Breast epithelium (tissue), 4 donors: ENCODE measurements around the gene PSMD4. TPM values are rescaled to one million over a fixed set of nuclear protein-coding genes. Genes with fewer than 3 reads are reported as not detected.

ENCODE experiments used
- DNase-seq, 2 donors: peaks; one replicate each; pipeline ENCODE4 v3.0.0-alpha.2; 2019; ENCODE audit warnings: low spot score in 2 of 2
- H3K27ac ChIP-seq, 2 donors: fragments of 200-600 bp; sonication (generic) in 1 of 2; one replicate each; pipeline ENCODE4 v1.5.1; 2016 to 2019; ENCODE audit warnings: mild to moderate bottlenecking in 1 of 2
- H3K27me3 ChIP-seq, 2 donors: fragments of 200-600 bp; sonication (generic) in 1 of 2; one replicate each; pipeline versions ENCODE4 v1.5.1 to v1.6.0; 2017 to 2019; ENCODE audit warnings: control low read depth in 1 of 2, mild to moderate bottlenecking in 1 of 2
- H3K36me3 ChIP-seq: fragments of 200-600 bp; one replicate; pipeline ENCODE4 v1.5.1; 2019
- H3K4me1 ChIP-seq, 2 donors: fragments of 200-600 bp; sonication (generic); one replicate each; pipeline ENCODE4 v1.5.1; 2016 to 2019; ENCODE audit warnings: control low read depth in 1 of 2
- H3K4me3 ChIP-seq, 3 donors: fragments of 200-600 bp; sonication (generic); 1 replicate in 2 of 3; 2 replicates in 1 of 3; pipeline ENCODE4 v1.5.1; 2016 to 2019; ENCODE audit warnings: mild to moderate bottlenecking in 3 of 3, moderate library complexity in 2 of 3
- H3K9me3 ChIP-seq, 2 donors: fragments of 200-600 bp; sonication (generic) in 1 of 2; one replicate each; pipeline ENCODE4 v1.5.1; 2016 to 2019; ENCODE audit warnings: control low read depth in 1 of 2
- POLR2A ChIP-seq: fragments of 450-650 bp; IDR thresholded peaks from one replicate; pipeline ENCODE4 v1.6.1; 2016; ENCODE audit warnings: antibody characterized with exemption, mild to moderate bottlenecking, moderate library complexity
- POLR2AphosphoS5 ChIP-seq, 3 donors: sonication (generic); formaldehyde crosslinking; IDR thresholded peaks; one replicate each; pipeline ENCODE4 v1.6.1; 2017; ENCODE audit warnings: antibody characterized with exemption in 3 of 3
- intact Hi-C: fragments of 100-400 bp; cut with DNase I; formaldehyde crosslinking; loops from one replicate; pipeline ENCODE4 v1.15.1; 2023; ENCODE audit warnings: low total_unique reads
- total RNA-seq, 3 donors: library from RNA; depleted of rRNA; stranded (reverse); fragments of >200 nt; gene quantifications; one replicate each; pipeline ENCODE4 v1.1.0, GENCODE V29; 2016
- TF ChIP-seq, protein P1 (sequence below), 3 donors: fragments of 450-650 bp; IDR thresholded peaks; one replicate each; pipeline ENCODE4 v1.5.1; 2016 to 2017; ENCODE audit warnings: antibody characterized with exemption in 3 of 3, mild to moderate bottlenecking in 3 of 3, moderate library complexity in 3 of 3

PSMD4 gene
- total RNA-seq, 3 donors from 2014 or later = 108 to 188 (median 140) TPM

DNA sequence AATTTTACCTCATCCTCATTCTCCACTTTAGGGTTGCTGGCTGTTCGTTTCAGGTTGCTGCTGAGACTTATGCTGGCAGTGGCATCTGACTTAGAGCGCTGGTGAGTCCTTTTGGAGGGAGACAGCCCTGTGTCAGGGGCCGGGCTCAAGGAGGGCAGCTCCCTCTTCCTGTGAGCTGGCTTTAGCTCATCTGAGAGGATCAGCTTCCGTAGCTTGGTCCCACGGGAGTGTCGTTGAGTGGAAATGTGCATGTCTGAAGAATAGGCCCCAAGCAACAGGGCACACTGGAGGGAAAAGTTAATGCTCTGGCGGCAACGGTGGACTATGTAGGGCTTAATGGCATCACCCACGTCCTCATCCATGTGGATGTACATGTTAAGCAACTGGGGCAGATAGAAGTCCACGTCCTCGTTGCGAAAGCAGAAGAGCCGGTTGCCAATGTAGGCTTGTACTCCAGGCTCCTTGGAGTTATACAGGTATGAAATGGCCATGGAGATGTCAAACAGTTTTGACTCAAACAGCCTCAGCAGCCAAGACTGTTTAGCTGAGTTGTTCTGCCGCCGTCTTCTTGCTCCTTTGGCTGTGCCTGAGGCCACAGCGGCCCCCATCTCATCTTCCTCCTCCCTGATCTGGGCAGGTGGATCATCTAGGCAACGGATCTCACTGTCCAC is 61.2 kb downstream of the PSMD4 start:
- Histone ChIP-seq H3K27ac (peak overlapping the region; percentile 5 to 80), H3K4me1 (peaks cover 3 to 16% of the 10 kb centered on the region in 2 donors)

More for the DNA sequence above, 61.2 kb downstream of the PSMD4 start:
- Histone ChIP-seq H3K4me3 (no peak overlapping the region), H3K36me3 (no peaks in the 10 kb centered on the region), H3K27me3 (no peaks in the 10 kb centered on the region), H3K9me3 (no peaks in the 10 kb centered on the region)
- intact Hi-C loops = no loop called here
- DNase-seq = no peak
- TF ChIP-seq, protein P1, sequence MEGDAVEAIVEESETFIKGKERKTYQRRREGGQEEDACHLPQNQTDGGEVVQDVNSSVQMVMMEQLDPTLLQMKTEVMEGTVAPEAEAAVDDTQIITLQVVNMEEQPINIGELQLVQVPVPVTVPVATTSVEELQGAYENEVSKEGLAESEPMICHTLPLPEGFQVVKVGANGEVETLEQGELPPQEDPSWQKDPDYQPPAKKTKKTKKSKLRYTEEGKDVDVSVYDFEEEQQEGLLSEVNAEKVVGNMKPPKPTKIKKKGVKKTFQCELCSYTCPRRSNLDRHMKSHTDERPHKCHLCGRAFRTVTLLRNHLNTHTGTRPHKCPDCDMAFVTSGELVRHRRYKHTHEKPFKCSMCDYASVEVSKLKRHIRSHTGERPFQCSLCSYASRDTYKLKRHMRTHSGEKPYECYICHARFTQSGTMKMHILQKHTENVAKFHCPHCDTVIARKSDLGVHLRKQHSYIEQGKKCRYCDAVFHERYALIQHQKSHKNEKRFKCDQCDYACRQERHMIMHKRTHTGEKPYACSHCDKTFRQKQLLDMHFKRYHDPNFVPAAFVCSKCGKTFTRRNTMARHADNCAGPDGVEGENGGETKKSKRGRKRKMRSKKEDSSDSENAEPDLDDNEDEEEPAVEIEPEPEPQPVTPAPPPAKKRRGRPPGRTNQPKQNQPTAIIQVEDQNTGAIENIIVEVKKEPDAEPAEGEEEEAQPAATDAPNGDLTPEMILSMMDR (IDR thresholded peaks at IDR 0.05) = no peak
- TF ChIP-seq POLR2AphosphoS5 (IDR thresholded peaks at IDR 0.05) (no peak), POLR2A (no peak)

Other genes starting within 250 kb of the PSMD4 start
- gene MINDY1, start 247.8 kb upstream of the PSMD4 start, total RNA-seq = 10 to 100 TPM; 26.2 to 33.5 (median 26.5) TPM
- gene PRUNE1, start 246.3 kb upstream of the PSMD4 start, total RNA-seq = 10 to 100 TPM; 21.6 to 34.1 (median 32.8) TPM
- gene BNIPL, start 218.1 kb upstream of the PSMD4 start, total RNA-seq = 10 to 100 TPM in 2 of 3 donors, under 1 TPM in 1; 0.16 to 47.1 (median 17.0) TPM
- gene C1orf56, start 207.0 kb upstream of the PSMD4 start, total RNA-seq = 1 to 10 TPM; 4.6 to 8.3 (median 7.6) TPM
- gene CDC42SE1, start 195.1 kb upstream of the PSMD4 start, total RNA-seq = 100 to 1,000 TPM in 1 of 3 donors, 10 to 100 TPM in 2; 49.4 to 130 (median 85.9) TPM
- 1 to 10 TPM in 2 of 3 donors, under 1 TPM in 1; 0.16 to 1.9 (median 1.3) TPM for gene MLLT11, start 194.3 kb upstream of the PSMD4 start, total RNA-seq
- gene GABPB2, start 184.0 kb upstream of the PSMD4 start, total RNA-seq = 10 to 100 TPM; 19.5 to 32.0 (median 20.6) TPM
- gene SEMA6C, start 108.1 kb upstream of the PSMD4 start, total RNA-seq = 1 to 10 TPM; 2.9 to 6.4 (median 5.2) TPM
- 1 to 10 TPM; 5.6 to 6.9 (median 5.7) TPM for gene TNFAIP8L2, start 98.1 kb upstream of the PSMD4 start, total RNA-seq
- gene LYSMD1, start 88.8 kb upstream of the PSMD4 start, total RNA-seq = 10 to 100 TPM; 11.7 to 17.0 (median 14.8) TPM
- 10 to 100 TPM; 14.9 to 23.8 (median 23.6) TPM for gene SCNM1, start 88.6 kb upstream of the PSMD4 start, total RNA-seq
- under 1 TPM in 1 of 3 donors, not detected in 2; 0.73 TPM for gene TMOD4, start 78.8 kb upstream of the PSMD4 start, total RNA-seq
- 10 to 100 TPM; 34.6 to 49.0 (median 34.7) TPM for gene VPS72, start 64.5 kb upstream of the PSMD4 start, total RNA-seq
- gene PIP5K1A, start 56.2 kb upstream of the PSMD4 start, total RNA-seq = 10 to 100 TPM; 38.1 to 87.2 (median 61.6) TPM
- 10 to 100 TPM; 20.6 to 31.6 (median 25.9) TPM for gene ZNF687, start 27.6 kb downstream of the PSMD4 start, total RNA-seq
- gene PI4KB, start 72.7 kb downstream of the PSMD4 start, total RNA-seq = 10 to 100 TPM; 59.2 to 91.8 (median 69.8) TPM
- 10 to 100 TPM; 17.9 to 34.5 (median 25.9) TPM for gene RFX5, start 92.5 kb downstream of the PSMD4 start, total RNA-seq
- gene SELENBP1, start 118.0 kb downstream of the PSMD4 start, total RNA-seq = 100 to 1,000 TPM in 2 of 3 donors, 10 to 100 TPM in 1; 63.6 to 148 (median 123) TPM
- 100 to 1,000 TPM; 234 to 270 (median 254) TPM for gene PSMB4, start 144.8 kb downstream of the PSMD4 start, total RNA-seq
- gene POGZ, start 204.8 kb downstream of the PSMD4 start, total RNA-seq = 10 to 100 TPM; 37.0 to 72.6 (median 60.3) TPM